Memory B cell (primary cell): ENCODE results near the gene CERS4.
"Not testable (repeated sequence)": the region's sequence is repeated elsewhere in the genome, so short reads cannot be mapped to it uniquely, and the experiment has no call there.

Experiments
- ATAC-seq: fragments of 150-1000 bp; cut with Tn5 transposase; 2 replicates; pipeline ENCODE4 v1.10.0; 2021; ENCODE audit warnings: low read depth, mild to moderate bottlenecking, moderate library complexity
- DNase-seq, 2 donors: peaks; one replicate each; pipeline ENCODE4 v3.0.0; 2022; ENCODE audit warnings: low spot score in 2 of 2
- H3K27ac Mint-ChIP-seq: one replicate; pipeline ENCODE4 v1.8.0; 2022; ENCODE audit warnings: mild to moderate bottlenecking, moderate library complexity, mixed read lengths
- H3K27me3 Mint-ChIP-seq: one replicate; pipeline ENCODE4 v1.8.0; 2022; ENCODE audit warnings: mixed read lengths
- H3K36me3 Mint-ChIP-seq: one replicate; pipeline ENCODE4 v1.8.0; 2022; ENCODE audit warnings: mild to moderate bottlenecking, mixed read lengths
- H3K4me1 Mint-ChIP-seq: one replicate; pipeline ENCODE4 v1.8.0; 2022; ENCODE audit warnings: mixed read lengths
- H3K4me3 Mint-ChIP-seq: one replicate; pipeline ENCODE4 v1.8.0; 2022; ENCODE audit warnings: mild to moderate bottlenecking, moderate library complexity, mixed read lengths
- H3K9me3 Mint-ChIP-seq: one replicate; pipeline ENCODE4 v1.8.0; 2022; ENCODE audit warnings: mixed read lengths

Gene CERS4

GRCh38 chr19:8256276-8257051 lies 47.3 kb downstream of the CERS4 start:
- H3K4me3 Mint-ChIP-seq: no peak overlapping the region
- peaks cover 34% of the 10 kb centered on the region for H3K36me3 Mint-ChIP-seq
- H3K4me1 Mint-ChIP-seq: peaks cover 6% of the 10 kb centered on the region
- no peak overlapping the region for H3K27ac Mint-ChIP-seq
- DNase-seq (no peak), ATAC-seq (no peak)
- H3K27me3 Mint-ChIP-seq: no peaks in the 10 kb centered on the region
- no peaks in the 10 kb centered on the region for H3K9me3 Mint-ChIP-seq

GRCh38 chr19:8257052-8257443 lies 47.9 kb downstream of the CERS4 start:
- DNase-seq (no peak), ATAC-seq (no peak)
- no peak overlapping the region for H3K27ac Mint-ChIP-seq
- H3K4me3 Mint-ChIP-seq: no peak overlapping the region
- no peaks in the 10 kb centered on the region for H3K27me3 Mint-ChIP-seq
- peaks cover 6% of the 10 kb centered on the region for H3K4me1 Mint-ChIP-seq
- H3K9me3 Mint-ChIP-seq: no peaks in the 10 kb centered on the region
- H3K36me3 Mint-ChIP-seq: peaks cover 38% of the 10 kb centered on the region

GRCh38 chr19:8259142-8259921 lies 50.2 kb downstream of the CERS4 start:
- Mint-ChIP-seq H3K4me3 (no peak overlapping the region), H3K27me3 (no peaks in the 10 kb centered on the region)
- no peak for ATAC-seq

GRCh38 chr19:8259922-8260247 lies 50.7 kb downstream of the CERS4 start:
- Mint-ChIP-seq H3K27ac (peak overlapping the region; percentile 51), H3K4me3 (no peak overlapping the region), H3K9me3 (no peaks in the 10 kb centered on the region), H3K27me3 (no peaks in the 10 kb centered on the region), H3K4me1 (peaks cover 4% of the 10 kb centered on the region), H3K36me3 (peaks cover 37% of the 10 kb centered on the region)
- DNase-seq (no peak), ATAC-seq (no peak)

More at GRCh38 chr19:8259142-8259921, 50.2 kb downstream of the CERS4 start:
- Mint-ChIP-seq H3K36me3 (peaks cover 37% of the 10 kb centered on the region), H3K27ac (peak overlapping the region; percentile 79), H3K4me1 (peaks cover 4% of the 10 kb centered on the region), H3K9me3 (no peaks in the 10 kb centered on the region)
- no peak for DNase-seq

- ATAC-seq (no peak), DNase-seq (no peak)
- H3K4me3 Mint-ChIP-seq: no peak overlapping the region
- H3K9me3 Mint-ChIP-seq: no peaks in the 10 kb centered on the region
- peaks cover 32% of the 10 kb centered on the region for H3K36me3 Mint-ChIP-seq
- H3K27ac Mint-ChIP-seq: no peak overlapping the region
- H3K27me3 Mint-ChIP-seq: no peaks in the 10 kb centered on the region
- peaks cover 7% of the 10 kb centered on the region for H3K4me1 Mint-ChIP-seq
Measured at GRCh38 chr19:8261347-8261746, 52.2 kb downstream of the CERS4 start.

GRCh38 chr19:8261881-8262280 lies 52.7 kb downstream of the CERS4 start:
- ATAC-seq (no peak), DNase-seq (no peak)
- peaks cover 7% of the 10 kb centered on the region for H3K4me1 Mint-ChIP-seq
- H3K9me3 Mint-ChIP-seq: no peaks in the 10 kb centered on the region
- no peaks in the 10 kb centered on the region for H3K27me3 Mint-ChIP-seq
- H3K4me3 Mint-ChIP-seq: no peak overlapping the region
- no peak overlapping the region for H3K27ac Mint-ChIP-seq
- peaks cover 32% of the 10 kb centered on the region for H3K36me3 Mint-ChIP-seq

GRCh38 chr19:8262431-8262830 lies 53.3 kb downstream of the CERS4 start:
- no peaks in the 10 kb centered on the region for H3K27me3 Mint-ChIP-seq
- no peak overlapping the region for H3K27ac Mint-ChIP-seq
- no peaks in the 10 kb centered on the region for H3K9me3 Mint-ChIP-seq
- peaks cover 27% of the 10 kb centered on the region for H3K36me3 Mint-ChIP-seq
- H3K4me1 Mint-ChIP-seq: peaks cover 7% of the 10 kb centered on the region
- no peak for ATAC-seq
- no peak overlapping the region for H3K4me3 Mint-ChIP-seq
- no peak for DNase-seq

GRCh38 chr19:8264248-8264647 lies 55.1 kb downstream of the CERS4 start:
- not testable (repeated sequence) for H3K27me3 Mint-ChIP-seq, DNase-seq, H3K9me3 Mint-ChIP-seq, H3K27ac Mint-ChIP-seq, ATAC-seq, H3K4me3 Mint-ChIP-seq
- Mint-ChIP-seq H3K4me1 (peaks cover 11% of the 10 kb centered on the region), H3K36me3 (peaks cover 16% of the 10 kb centered on the region)

- Mint-ChIP-seq H3K4me1 (peaks cover 13% of the 10 kb centered on the region), H3K9me3 (no peaks in the 10 kb centered on the region), H3K27me3 (no peaks in the 10 kb centered on the region), H3K36me3 (peaks cover 9% of the 10 kb centered on the region), H3K4me3 (no peak overlapping the region), H3K27ac (no peak overlapping the region)
- DNase-seq (no peak), ATAC-seq (no peak)
Measured at GRCh38 chr19:8265872-8266271, 56.7 kb downstream of the CERS4 start.

GRCh38 chr19:8269724-8270123 lies 60.6 kb downstream of the CERS4 start:
- Mint-ChIP-seq H3K4me1 (peaks cover 13% of the 10 kb centered on the region), H3K27ac (peak overlapping the region; percentile 95), H3K9me3 (no peaks in the 10 kb centered on the region), H3K27me3 (no peaks in the 10 kb centered on the region), H3K36me3 (no peaks in the 10 kb centered on the region), H3K4me3 (peak overlapping the region; percentile 86)
- peak in 1 of 2 donors; percentile 10 for DNase-seq
- no peak for ATAC-seq

GRCh38 chr19:8276508-8276907 lies 67.3 kb downstream of the CERS4 start:
- not testable (repeated sequence) for H3K4me3 Mint-ChIP-seq, H3K9me3 Mint-ChIP-seq, H3K27ac Mint-ChIP-seq, H3K36me3 Mint-ChIP-seq, DNase-seq, H3K27me3 Mint-ChIP-seq, H3K4me1 Mint-ChIP-seq
- peak; percentile 51 for ATAC-seq

GRCh38 chr19:8291337-8291736 lies 82.2 kb downstream of the CERS4 start:
- not testable (repeated sequence) for H3K4me3 Mint-ChIP-seq, H3K9me3 Mint-ChIP-seq

GRCh38 chr19:8302357-8302691 lies 93.2 kb downstream of the CERS4 start:
- ATAC-seq (no peak), DNase-seq (no peak)
- Mint-ChIP-seq H3K27me3 (no peaks in the 10 kb centered on the region), H3K36me3 (no peaks in the 10 kb centered on the region), H3K4me1 (peaks cover 5% of the 10 kb centered on the region), H3K27ac (no peak overlapping the region), H3K4me3 (no peak overlapping the region), H3K9me3 (no peaks in the 10 kb centered on the region)

More at GRCh38 chr19:8291337-8291736, 82.2 kb downstream of the CERS4 start:
- not testable (repeated sequence) for H3K36me3 Mint-ChIP-seq, H3K27ac Mint-ChIP-seq, DNase-seq, H3K27me3 Mint-ChIP-seq, H3K4me1 Mint-ChIP-seq
- ATAC-seq: peak; percentile 47

- ATAC-seq: no peak
- DNase-seq: peak in 1 of 2 donors; percentile 7
- no peak overlapping the region for H3K4me3 Mint-ChIP-seq
- no peaks in the 10 kb centered on the region for H3K27me3 Mint-ChIP-seq
- H3K4me1 Mint-ChIP-seq: peaks cover 9% of the 10 kb centered on the region
- H3K36me3 Mint-ChIP-seq: no peaks in the 10 kb centered on the region
- no peak overlapping the region for H3K27ac Mint-ChIP-seq
- H3K9me3 Mint-ChIP-seq: no peaks in the 10 kb centered on the region
Measured at GRCh38 chr19:8302734-8303133, 93.6 kb downstream of the CERS4 start.
